WI38 (cell line): ENCODE measurements around the gene SPNS2.

Experiments
- H3K4me3 ChIP-seq: 2 replicates; pipeline ENCODE4 v1.5.1; 2011; ENCODE audit warnings: low read depth, mild to moderate bottlenecking, control low read depth, low read length
- TF ChIP-seq, protein P1 (sequence below): IDR thresholded peaks from 2 replicates; pipeline ENCODE4 v1.5.1; 2012; ENCODE audit warnings: low read depth, mild to moderate bottlenecking, control low read depth, low read length

Gene SPNS2

DNA sequence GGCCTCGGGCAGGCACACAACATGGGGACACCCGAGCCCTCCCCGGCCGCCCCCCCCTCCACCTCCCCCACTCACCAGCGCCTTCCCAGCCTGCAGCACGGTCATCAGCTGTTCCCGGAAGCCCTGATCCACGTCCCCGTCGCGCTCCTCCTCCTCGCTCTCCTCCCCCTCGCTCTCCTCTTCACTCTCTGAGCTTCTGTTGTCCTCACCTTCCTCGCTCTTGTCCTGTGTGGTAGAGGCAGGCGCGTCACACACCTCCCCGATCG, 46.2 kb downstream of the SPNS2 start:
- TF ChIP-seq, protein P1, sequence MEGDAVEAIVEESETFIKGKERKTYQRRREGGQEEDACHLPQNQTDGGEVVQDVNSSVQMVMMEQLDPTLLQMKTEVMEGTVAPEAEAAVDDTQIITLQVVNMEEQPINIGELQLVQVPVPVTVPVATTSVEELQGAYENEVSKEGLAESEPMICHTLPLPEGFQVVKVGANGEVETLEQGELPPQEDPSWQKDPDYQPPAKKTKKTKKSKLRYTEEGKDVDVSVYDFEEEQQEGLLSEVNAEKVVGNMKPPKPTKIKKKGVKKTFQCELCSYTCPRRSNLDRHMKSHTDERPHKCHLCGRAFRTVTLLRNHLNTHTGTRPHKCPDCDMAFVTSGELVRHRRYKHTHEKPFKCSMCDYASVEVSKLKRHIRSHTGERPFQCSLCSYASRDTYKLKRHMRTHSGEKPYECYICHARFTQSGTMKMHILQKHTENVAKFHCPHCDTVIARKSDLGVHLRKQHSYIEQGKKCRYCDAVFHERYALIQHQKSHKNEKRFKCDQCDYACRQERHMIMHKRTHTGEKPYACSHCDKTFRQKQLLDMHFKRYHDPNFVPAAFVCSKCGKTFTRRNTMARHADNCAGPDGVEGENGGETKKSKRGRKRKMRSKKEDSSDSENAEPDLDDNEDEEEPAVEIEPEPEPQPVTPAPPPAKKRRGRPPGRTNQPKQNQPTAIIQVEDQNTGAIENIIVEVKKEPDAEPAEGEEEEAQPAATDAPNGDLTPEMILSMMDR: no peak
- H3K4me3 ChIP-seq: no peak overlapping the region

DNA sequence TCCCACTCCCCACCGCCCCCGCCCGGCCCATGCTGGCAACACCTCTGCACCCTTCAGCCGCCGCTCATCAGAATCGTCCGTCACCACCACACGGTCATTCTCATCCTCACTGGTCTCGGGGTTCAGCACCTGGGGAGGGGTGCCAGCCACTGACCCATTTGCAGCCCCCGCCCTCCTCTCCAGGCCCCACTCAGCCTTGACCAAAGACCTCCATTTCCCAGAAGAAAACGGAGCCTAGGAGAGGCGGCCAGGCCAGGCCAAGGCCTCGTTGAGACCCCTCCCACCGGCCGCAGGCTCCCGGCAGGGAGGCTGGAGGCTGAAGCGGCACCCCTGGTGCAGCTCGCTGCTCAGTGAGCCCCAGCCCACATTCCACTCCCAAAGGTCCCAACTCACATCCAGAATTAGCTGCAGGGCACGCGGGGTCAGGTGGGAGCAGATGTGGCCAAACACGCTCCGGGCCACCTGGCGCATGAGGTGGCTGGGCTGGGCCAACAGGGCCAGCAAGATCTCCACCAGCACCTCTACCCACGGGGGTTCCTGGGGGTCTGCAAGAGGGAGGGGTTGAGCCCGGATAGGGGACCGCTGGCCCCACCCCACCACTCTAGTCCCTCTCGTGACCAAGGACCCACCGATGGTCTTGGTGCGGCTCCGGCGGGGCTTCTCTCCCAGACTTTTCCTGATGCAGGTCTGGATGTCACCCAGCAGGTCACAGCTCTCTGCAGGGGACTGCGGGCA, 46.7 kb downstream of the SPNS2 start:
- TF ChIP-seq, protein P1: no peak
- no peak overlapping the region for H3K4me3 ChIP-seq

DNA sequence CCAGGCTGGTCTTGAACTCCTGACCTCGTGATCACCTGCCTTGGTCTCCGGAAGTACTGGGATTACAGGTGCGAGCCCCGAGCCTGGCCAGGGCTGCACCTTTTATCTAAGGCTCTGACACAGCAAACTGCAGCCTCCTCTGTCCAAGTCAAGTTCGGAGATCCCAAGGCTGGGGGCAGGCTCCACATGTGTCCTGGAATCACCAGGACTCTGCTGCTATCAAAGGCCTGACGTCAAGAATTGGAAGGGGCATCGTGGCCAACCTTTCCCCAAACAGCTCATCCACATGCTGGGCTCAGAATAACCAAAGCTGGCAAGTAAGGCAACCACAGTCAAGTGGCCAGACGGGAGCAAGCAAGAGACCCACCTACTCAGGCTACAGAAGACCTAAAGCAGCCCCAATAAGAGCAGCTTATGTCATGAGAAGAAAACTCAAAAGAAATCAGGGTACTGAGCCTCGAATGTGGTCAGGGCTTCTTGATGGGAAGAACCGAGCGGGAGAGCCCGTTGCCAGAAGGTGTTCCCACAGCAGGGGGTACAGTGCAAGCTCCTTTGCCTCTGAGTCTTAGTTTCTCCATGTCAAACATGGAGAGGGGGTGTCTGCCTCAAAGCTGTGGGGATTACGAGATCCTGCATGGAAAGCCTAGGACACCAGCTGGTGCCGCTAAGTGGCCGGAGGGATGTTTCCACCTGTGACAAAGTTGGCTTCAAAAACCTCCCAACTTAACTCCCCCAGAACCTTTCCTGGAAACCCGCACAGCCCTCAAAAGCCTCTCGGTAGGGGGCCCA, 48.6 kb downstream of the SPNS2 start:
- TF ChIP-seq, protein P1: no peak

DNA sequence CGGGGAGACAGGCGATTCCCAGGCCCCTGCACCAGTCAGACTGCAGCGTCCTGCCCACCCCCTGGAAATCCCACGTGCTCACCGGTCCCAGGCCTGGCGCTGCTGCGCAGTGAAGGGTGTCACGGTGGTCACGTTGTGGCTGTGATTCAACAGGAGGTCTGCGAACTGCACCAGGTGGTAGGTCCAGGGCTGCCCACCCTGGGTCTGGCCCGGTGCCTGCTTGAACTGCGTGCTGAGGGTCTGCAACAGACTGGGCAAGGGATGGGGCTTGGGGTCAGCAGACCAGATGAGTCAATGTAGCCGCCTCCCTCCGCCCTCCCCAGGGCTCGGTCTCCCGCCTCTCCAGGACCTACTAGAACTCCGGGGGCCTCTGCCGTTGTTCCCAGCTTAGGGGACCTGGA, 49.4 kb downstream of the SPNS2 start:
- H3K4me3 ChIP-seq: no peak overlapping the region
- TF ChIP-seq, protein P1: no peak

More for the DNA sequence above, 48.6 kb downstream of the SPNS2 start:
- H3K4me3 ChIP-seq: no peak overlapping the region

DNA sequence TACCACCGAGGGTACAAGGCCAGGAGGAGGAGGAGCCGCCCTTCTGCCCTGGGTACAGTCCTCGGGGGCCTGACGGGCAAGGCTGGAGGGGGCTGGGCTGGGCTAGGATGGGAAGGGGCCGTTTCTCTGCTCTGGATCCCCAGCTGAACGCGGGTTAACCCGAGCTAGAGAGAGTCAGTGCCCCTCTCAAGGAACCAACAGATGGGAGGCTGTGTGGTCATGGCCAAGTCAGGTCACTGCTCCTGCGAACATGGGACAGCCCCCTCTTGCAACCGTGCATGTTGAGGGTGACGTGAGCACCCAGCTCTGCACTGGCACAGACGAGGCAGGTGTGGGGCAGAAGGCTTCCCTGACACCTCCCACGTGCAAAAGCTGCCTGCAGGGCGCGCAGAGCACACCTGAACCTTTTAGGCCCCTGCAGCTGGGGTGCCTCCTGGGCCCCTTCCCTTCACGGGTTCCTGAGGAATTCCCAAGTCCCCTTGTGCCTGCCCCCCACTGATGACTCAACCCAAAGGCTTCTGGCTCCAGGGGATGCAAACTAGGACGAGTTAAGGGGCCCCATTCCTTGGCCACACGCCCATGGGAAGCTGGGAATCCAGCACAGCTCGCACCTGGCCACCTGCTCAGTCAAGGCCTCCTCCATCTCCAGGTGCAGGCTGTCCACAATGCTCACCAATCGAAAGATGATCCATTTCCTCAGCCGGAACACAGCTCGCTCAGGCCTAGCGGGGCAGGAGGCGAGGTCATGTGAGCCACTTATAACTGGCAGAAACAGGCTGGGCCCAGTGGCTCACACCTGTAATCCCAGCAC, 50.2 kb downstream of the SPNS2 start:
- H3K4me3 ChIP-seq: no peak overlapping the region
- TF ChIP-seq, protein P1: no peak

DNA sequence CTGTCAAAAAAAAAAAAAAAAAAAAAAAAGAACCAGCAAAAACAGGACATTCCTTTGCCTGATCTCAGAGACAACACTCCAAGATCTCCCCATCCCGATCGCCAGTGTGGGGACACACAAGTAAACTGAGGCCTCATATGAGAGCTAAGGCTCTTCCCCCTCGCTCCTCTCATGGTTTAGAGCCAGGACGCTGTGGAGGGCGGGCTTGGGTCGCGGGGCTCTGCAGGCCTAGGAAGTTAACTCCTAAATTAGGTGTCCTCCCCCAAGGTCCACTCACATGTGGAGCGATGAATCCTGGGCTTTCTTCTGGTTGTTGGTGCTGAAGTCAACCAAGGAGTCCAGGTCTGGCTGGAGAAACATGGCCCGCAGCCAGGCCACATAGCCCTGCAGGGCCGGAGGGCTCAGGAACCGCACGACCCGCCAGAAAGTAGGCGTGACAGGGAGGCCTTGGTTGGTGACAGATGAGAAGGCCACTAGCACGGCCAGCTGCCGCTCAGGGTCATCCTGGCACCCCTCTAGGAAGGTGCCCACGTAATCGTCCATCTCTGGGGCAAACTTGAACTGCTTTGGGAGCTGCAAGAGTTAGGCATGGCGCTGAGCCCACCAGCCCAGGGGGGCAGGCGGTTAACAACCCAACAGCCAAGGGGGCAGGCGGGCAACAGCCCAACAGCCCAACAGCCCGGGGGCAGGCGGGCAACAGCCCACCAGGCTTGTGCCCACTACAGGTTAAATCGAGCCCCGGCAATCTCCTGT, 51.3 kb downstream of the SPNS2 start:
- H3K4me3 ChIP-seq: no peak overlapping the region
- TF ChIP-seq, protein P1: no peak
